Prostate gland (tissue), 2 donors: ENCODE results near the gene CACNA1A. TPM values are rescaled to one million over a fixed set of nuclear protein-coding genes. Genes with fewer than 3 reads are reported as not detected.

ENCODE experiments used
- DNase-seq: peaks from one replicate; pipeline ENCODE4 v3.0.0-alpha.2; 2019; ENCODE audit warnings: low spot score
- H3K27ac ChIP-seq, 2 donors: fragments of 200-600 bp; sonication (generic); 2 replicates each; pipeline ENCODE4 v1.5.1; 2017 to 2019
- H3K27me3 ChIP-seq: fragments of 200-600 bp; sonication (generic); replicated peaks from 2 replicates; pipeline ENCODE4 v1.5.1; 2019; ENCODE audit not compliant: insufficient read depth
- H3K36me3 ChIP-seq, 2 donors: fragments of 200-600 bp; sonication (generic); 1 replicate in 1 of 2; 2 replicates in 1 of 2; pipeline versions ENCODE4 v1.5.1 to v1.8.1; 2017 to 2019
- H3K4me1 ChIP-seq: fragments of 200-600 bp; sonication (generic); replicated peaks from 2 replicates; pipeline ENCODE4 v1.5.1; 2019
- H3K4me3 ChIP-seq, 2 donors: fragments of 200-600 bp; sonication (generic); 2 replicates each; pipeline ENCODE4 v1.5.1; 2017 to 2019
- H3K9me3 ChIP-seq: fragments of 200-600 bp; sonication (generic); 2 replicates; pipeline ENCODE4 v1.5.1; 2017
- CTCF ChIP-seq, 4 experiments: fragments of 200-600 bp in 2 of 4; fragments of 450-650 bp in 2 of 4; sonication (generic) in 2 of 4; IDR thresholded peaks; 1 replicate in 3 of 4; 2 replicates in 1 of 4; pipeline ENCODE4 v1.5.1; 2016 to 2019; ENCODE audit warnings: antibody characterized with exemption in 4 of 4, mild to moderate bottlenecking in 2 of 4, moderate library complexity in 2 of 4
- POLR2A ChIP-seq: fragments of 450-650 bp; IDR thresholded peaks from one replicate; pipeline ENCODE4 v1.6.1; 2016; ENCODE audit warnings: antibody characterized with exemption, mild to moderate bottlenecking
- POLR2AphosphoS5 ChIP-seq: sonication (generic); formaldehyde crosslinking; IDR thresholded peaks from one replicate; pipeline ENCODE4 v1.6.1; 2017; ENCODE audit warnings: antibody characterized with exemption
- WGBS: methylation state at CpG from one replicate; pipeline ENCODE4 v1.1.5; 2018; 5-methylcytosine and 5-hydroxymethylcytosine counted together
- intact Hi-C: fragments of 100-400 bp; cut with DNase I; formaldehyde crosslinking; loops from one replicate; pipeline ENCODE4 v1.14.2; 2022
- total RNA-seq, 2 donors: library from RNA; depleted of rRNA; stranded (reverse); fragments of >200 nt; gene quantifications; one replicate each; pipeline ENCODE4 v1.1.0, GENCODE V29; 2016

CACNA1A gene
- total RNA-seq, 2 donors from 2014 or later = 0.46 to 12.4 TPM

- no peak for DNase-seq
- no peak for TF ChIP-seq CTCF (IDR thresholded peaks at IDR 0.05)
- TF ChIP-seq POLR2AphosphoS5 = no peak
- TF ChIP-seq POLR2A = no peak
- intact Hi-C loops = no loop called here
- no peak overlapping the region for H3K4me3 ChIP-seq
- no peaks in the 10 kb centered on the region for H3K4me1 ChIP-seq
- no peaks in the 10 kb centered on the region for H3K36me3 ChIP-seq
- H3K9me3 ChIP-seq = no peaks in the 10 kb centered on the region
- H3K27me3 ChIP-seq = peaks cover 5% of the 10 kb centered on the region
- no peak overlapping the region for H3K27ac ChIP-seq
Measured at GRCh38 chr19:13547102-13547501, 40.8 kb upstream of the CACNA1A start.

GRCh38 chr19:13544423-13544822 lies 38.1 kb upstream of the CACNA1A start:
- H3K4me3 ChIP-seq = no peak overlapping the region
- H3K27me3 ChIP-seq = peaks cover 2% of the 10 kb centered on the region
- H3K4me1 ChIP-seq = no peaks in the 10 kb centered on the region
- DNase-seq = no peak
- intact Hi-C loops = no loop called here
- no peak for TF ChIP-seq POLR2AphosphoS5
- no peak for TF ChIP-seq POLR2A
- no peak for TF ChIP-seq CTCF (IDR thresholded peaks at IDR 0.05)
- 91% methylated on average over 2 of the region's 2 CpGs for WGBS
- H3K36me3 ChIP-seq = no peaks in the 10 kb centered on the region
- no peaks in the 10 kb centered on the region for H3K9me3 ChIP-seq
- H3K27ac ChIP-seq = no peak overlapping the region

GRCh38 chr19:13541554-13541953 lies 35.3 kb upstream of the CACNA1A start:
- no peaks in the 10 kb centered on the region for H3K4me1 ChIP-seq
- no peak overlapping the region for H3K27ac ChIP-seq
- no peak for DNase-seq
- intact Hi-C loops = no loop called here
- WGBS = 42% methylated on average over 1 of the region's 1 CpG
- no peak overlapping the region for H3K4me3 ChIP-seq
- no peaks in the 10 kb centered on the region for H3K27me3 ChIP-seq
- no peaks in the 10 kb centered on the region for H3K36me3 ChIP-seq
- no peaks in the 10 kb centered on the region for H3K9me3 ChIP-seq
- no peak for TF ChIP-seq POLR2AphosphoS5
- TF ChIP-seq CTCF (IDR thresholded peaks at IDR 0.05) = no peak
- TF ChIP-seq POLR2A = no peak

GRCh38 chr19:13539332-13539731 lies 33.1 kb upstream of the CACNA1A start:
- Histone ChIP-seq H3K27ac (no peak overlapping the region), H3K4me3 (no peak overlapping the region), H3K27me3 (no peaks in the 10 kb centered on the region), H3K9me3 (no peaks in the 10 kb centered on the region), H3K36me3 (no peaks in the 10 kb centered on the region), H3K4me1 (no peaks in the 10 kb centered on the region)
- WGBS = 83% methylated on average over 1 of the region's 1 CpG
- no peak for DNase-seq
- TF ChIP-seq POLR2AphosphoS5 = no peak
- TF ChIP-seq POLR2A = no peak
- no peak for TF ChIP-seq CTCF (IDR thresholded peaks at IDR 0.05)
- intact Hi-C loops = no loop called here

- 43% methylated on average over 7 of the region's 7 CpGs for WGBS
- no peak overlapping the region for H3K27ac ChIP-seq
- no peak for TF ChIP-seq CTCF (IDR thresholded peaks at IDR 0.05)
- no peak for TF ChIP-seq POLR2AphosphoS5
- H3K4me1 ChIP-seq = no peaks in the 10 kb centered on the region
- no peaks in the 10 kb centered on the region for H3K9me3 ChIP-seq
- no peaks in the 10 kb centered on the region for H3K27me3 ChIP-seq
- DNase-seq = no peak
- H3K4me3 ChIP-seq = no peak overlapping the region
- no peaks in the 10 kb centered on the region for H3K36me3 ChIP-seq
- intact Hi-C loops = no loop called here
Measured at GRCh38 chr19:13538601-13539253, 32.4 kb upstream of the CACNA1A start.
